Aorta (tissue), 5 donors: ENCODE results near the gene CUL1. TPM values are rescaled to one million over a fixed set of nuclear protein-coding genes. Genes with fewer than 3 reads are reported as not detected.
A peak's percentile ranks its signal among the peaks of the same experiment; 100 is the strongest.

Experiments used
- ATAC-seq: fragments of 200-7000 bp; cut with Tn5 transposase; one replicate; pipeline ENCODE4 v1.9.1; 2022; ENCODE audit warnings: moderate library complexity; ENCODE audit not compliant: low FRiP score
- DNase-seq, 2 donors: peaks; one replicate each; pipeline ENCODE4 v3.0.0-alpha.2; 2020
- H3K27ac ChIP-seq, 2 donors: one replicate each; pipeline ENCODE4 v1.5.1; 2013; ENCODE audit warnings: low read length in 2 of 2, mild to moderate bottlenecking in 2 of 2, moderate library complexity in 2 of 2, control low read depth in 1 of 2, inconsistent platforms in 1 of 2, low read depth in 1 of 2
- H3K27me3 ChIP-seq, 2 donors: one replicate each; pipeline ENCODE4 v1.6.1; 2013; ENCODE audit warnings: control low read depth in 1 of 2, low read length in 1 of 2, mild to moderate bottlenecking in 1 of 2, moderate library complexity in 1 of 2; ENCODE audit not compliant: insufficient read depth in 2 of 2, control insufficient read depth in 1 of 2
- H3K36me3 ChIP-seq, 2 donors: one replicate each; pipeline ENCODE4 v1.6.1; 2013; ENCODE audit warnings: control low read depth in 1 of 2, low read length in 1 of 2, mild to moderate bottlenecking in 1 of 2; ENCODE audit not compliant: insufficient read depth in 2 of 2, control insufficient read depth in 1 of 2
- H3K4me1 ChIP-seq, 2 donors: one replicate each; pipeline ENCODE4 v1.6.1; 2013; ENCODE audit warnings: low read length in 2 of 2, control low read depth in 1 of 2, mild to moderate bottlenecking in 1 of 2, moderate library complexity in 1 of 2; ENCODE audit not compliant: insufficient read depth in 2 of 2, control insufficient read depth in 1 of 2
- H3K4me3 ChIP-seq, 2 donors: one replicate each; pipeline ENCODE4 v1.5.1; 2013; ENCODE audit warnings: low read length in 2 of 2, control low read depth in 1 of 2, mild to moderate bottlenecking in 1 of 2
- H3K9me3 ChIP-seq: one replicate; pipeline ENCODE4 v1.6.1; 2013; ENCODE audit warnings: mild to moderate bottlenecking, low read length; ENCODE audit not compliant: control insufficient read depth
- WGBS, 2 donors: extraction: QIAGEN DNeasy Blood & Tissue Kit; methylation state at CpG; one replicate each; pipeline ENCODE4 v1.1.7; 2013; 5-methylcytosine and 5-hydroxymethylcytosine counted together
- intact Hi-C, 2 donors: fragments of 100-400 bp; cut with DNase I; formaldehyde crosslinking; loops; one replicate each; pipeline versions ENCODE4 v1.14.2 to v1.15.0; 2022
- polyA plus RNA-seq, 2 donors: library from polyadenylated mRNA; stranded (reverse); fragments of 200-250 nt; gene quantifications; one replicate each; pipeline ENCODE4 v1.2.3, GENCODE V29; 2013
- total RNA-seq, 2 donors: library from RNA; stranded (reverse); fragmentation: NEBNext Ultra II Directional; extraction: Animal tissue kit (Norgen Biotek cat#: 25700); gene quantifications; one replicate each; pipeline ENCODE4 v1.2.1, GENCODE V29; 2021
- donor health status: healthy with polysubstance abuse.
- donor health status: Bipolar disorder and iron deficiency.
- donor health status: DM: no; HTN: no; CAD: no.
- donor health status: DM: no; HTN: no; CAD: no.
- donor health status: DM: yes; HTN: yes; CAD: no.

CUL1 gene
- total and polyA plus RNA-seq, 4 donors: 24.5 to 49.7 (median 39.1) TPM

DNA sequence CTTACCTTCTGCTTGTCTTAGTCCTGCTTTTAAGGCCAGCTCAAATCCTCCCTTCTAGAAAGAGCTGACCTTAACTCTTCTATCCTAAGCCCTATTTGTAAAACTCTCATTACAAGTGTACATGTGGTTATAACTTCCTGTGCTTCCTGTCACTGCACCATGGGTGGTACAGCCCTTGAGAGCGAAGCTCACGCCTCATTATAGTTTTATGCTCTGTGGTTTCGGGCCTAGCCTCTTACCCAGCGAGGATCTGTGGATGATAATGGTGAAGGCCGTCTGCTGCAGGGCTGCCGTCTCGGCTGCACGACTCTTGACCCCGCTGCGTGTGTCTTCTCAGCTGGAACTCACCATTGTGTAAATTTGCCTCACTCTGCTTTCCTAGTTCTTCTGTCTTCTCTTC, 74.6 kb downstream of the CUL1 start:
- Histone ChIP-seq H3K27me3 (no peaks in the 10 kb centered on the region), H3K27ac (no peak overlapping the region), H3K4me3 (no peak overlapping the region), H3K4me1 (no peaks in the 10 kb centered on the region), H3K9me3 (no peaks in the 10 kb centered on the region), H3K36me3 (peaks cover 5 to 7% of the 10 kb centered on the region in 2 donors)
- WGBS, 2 donors: 86 to 88% methylated on average over 10 of the region's 10 CpGs
- intact Hi-C loops: no loop called here
- ATAC-seq (no peak), DNase-seq (no peak)

GRCh38 chr7:148774471-148774870, 75.8 kb downstream of the CUL1 start:
- no peaks in the 10 kb centered on the region for H3K4me1 ChIP-seq
- H3K36me3 ChIP-seq: peaks cover 5 to 7% of the 10 kb centered on the region in 2 donors

DNA sequence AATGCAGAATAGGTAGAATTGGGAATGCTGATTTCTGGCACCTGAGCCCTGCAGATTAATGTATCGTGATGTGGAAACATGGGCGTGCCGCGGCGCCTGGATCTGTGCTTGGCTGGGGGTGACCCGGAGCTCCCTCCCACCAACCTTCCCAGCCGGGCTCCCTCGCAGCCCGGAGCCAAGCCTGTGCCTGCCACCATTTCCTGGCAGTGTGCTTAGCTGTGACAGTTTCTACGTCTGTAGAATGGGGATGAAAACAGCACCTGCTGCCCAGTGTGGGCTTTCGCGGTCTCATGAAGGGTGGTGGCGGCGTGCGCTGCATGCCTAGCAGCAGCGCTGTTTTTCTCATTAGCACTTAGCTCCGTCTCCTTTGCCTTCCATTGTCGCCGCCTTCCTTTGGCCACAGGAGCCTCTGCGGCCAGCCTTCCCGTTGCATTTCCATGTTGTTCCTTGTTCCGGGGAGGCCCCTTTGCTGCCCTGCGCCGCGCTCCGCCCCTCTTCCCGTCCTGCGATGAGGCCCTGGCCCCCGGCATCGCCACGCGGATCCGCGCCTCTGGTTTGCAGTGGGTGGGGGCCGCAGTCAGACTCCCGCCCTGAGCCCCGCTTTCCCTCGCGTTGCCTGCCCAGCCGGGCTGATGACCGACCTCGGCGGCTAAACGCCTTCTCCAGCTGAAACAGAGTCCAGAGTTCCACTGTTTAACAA, 84.2 kb downstream of the CUL1 start:
- Histone ChIP-seq H3K9me3 (no peaks in the 10 kb centered on the region), H3K36me3 (peaks cover 3 to 7% of the 10 kb centered on the region in 2 donors), H3K4me3 (no peak overlapping the region), H3K27me3 (no peaks in the 10 kb centered on the region), H3K27ac (no peak overlapping the region), H3K4me1 (peaks cover 0 to 2% of the 10 kb centered on the region in 2 donors)
- WGBS, 2 donors: 65 to 80% methylated on average over 44 of the region's 44 CpGs
- peak; percentile 46 for ATAC-seq
- intact Hi-C loops: no loop called here
- no peak for DNase-seq

More at GRCh38 chr7:148774471-148774870, 75.8 kb downstream of the CUL1 start:
- DNase-seq (no peak), ATAC-seq (no peak)
- intact Hi-C loops: no loop called here
- Histone ChIP-seq H3K27ac (no peak overlapping the region), H3K27me3 (no peaks in the 10 kb centered on the region), H3K9me3 (no peaks in the 10 kb centered on the region), H3K4me3 (no peak overlapping the region)
- 91 to 92% methylated on average over 1 of the region's 1 CpG for WGBS, 2 donors

DNA sequence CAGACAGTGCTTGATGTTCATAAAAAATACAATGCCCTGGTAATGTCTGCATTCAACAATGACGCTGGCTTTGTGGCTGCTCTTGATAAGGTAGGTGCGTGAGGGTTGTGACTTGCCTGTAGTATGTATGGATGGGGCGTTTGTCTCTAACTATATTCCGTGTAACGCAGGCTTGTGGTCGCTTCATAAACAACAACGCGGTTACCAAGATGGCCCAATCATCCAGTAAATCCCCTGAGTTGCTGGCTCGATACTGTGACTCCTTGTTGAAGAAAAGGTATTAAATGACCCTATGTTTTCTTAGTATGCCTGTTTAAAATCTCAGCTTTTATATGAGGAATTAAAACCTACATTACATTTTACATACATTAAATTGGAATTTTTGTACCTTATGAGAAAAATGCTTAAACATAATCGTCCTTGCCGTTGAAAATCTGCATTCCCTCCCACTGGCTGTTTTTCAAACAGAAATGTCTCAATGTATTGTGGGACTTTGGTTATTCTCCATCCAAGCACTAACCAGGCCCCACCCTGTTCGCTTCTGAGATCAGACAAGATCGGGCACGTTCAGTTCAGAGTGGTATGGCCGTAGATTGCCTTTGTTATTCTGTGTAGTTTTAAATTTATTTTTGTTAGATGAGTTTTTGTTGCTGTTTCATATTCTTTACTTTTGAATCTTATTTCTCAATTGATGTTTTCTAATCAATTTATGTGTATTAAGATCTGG, 85.3 kb downstream of the CUL1 start:
- Histone ChIP-seq H3K27me3 (no peaks in the 10 kb centered on the region), H3K27ac (no peak overlapping the region), H3K36me3 (peaks cover 3 to 9% of the 10 kb centered on the region in 2 donors), H3K4me1 (peaks cover 0 to 2% of the 10 kb centered on the region in 2 donors), H3K4me3 (no peak overlapping the region), H3K9me3 (no peaks in the 10 kb centered on the region)
- 89 to 93% methylated on average over 15 of the region's 15 CpGs for WGBS, 2 donors
- DNase-seq (no peak), ATAC-seq (no peak)
- intact Hi-C loops: no loop called here

DNA sequence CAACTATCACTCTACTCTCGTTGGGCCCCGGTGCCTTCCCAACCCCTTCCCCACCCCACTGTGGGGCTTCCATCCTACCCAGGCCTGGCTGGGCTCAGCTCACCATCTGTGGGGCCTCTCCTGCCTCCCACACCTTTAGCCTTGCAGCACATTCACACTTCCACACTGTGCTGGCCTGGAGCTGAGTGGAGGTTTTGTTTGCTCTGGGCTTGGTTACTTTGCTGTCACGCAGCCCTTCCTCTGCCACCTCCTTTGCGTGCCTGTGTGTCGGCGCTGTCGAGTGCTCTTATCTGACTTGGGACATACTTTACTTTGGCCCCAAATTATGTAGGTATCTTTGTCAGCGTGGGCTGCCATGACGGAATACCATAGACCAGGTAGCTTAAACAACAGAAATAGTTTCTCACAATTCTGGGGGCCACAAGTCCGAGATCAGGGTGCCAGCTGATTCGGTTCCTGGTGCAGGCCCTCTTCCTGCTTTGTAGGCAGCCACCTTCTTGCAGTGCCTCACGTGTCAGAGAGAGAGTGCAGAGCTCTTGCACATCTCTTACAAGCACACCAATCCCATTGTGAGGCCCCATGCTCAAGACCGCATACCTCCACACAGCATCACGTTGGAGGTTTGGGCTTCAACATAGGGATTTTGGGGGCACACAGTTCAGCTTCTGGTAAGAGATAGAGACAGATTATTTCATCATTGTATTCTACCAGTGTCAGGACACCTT, 89.0 kb downstream of the CUL1 start:
- Histone ChIP-seq H3K27ac (no peak overlapping the region), H3K4me3 (no peak overlapping the region), H3K36me3 (peaks cover 3 to 16% of the 10 kb centered on the region in 2 donors), H3K9me3 (no peaks in the 10 kb centered on the region), H3K27me3 (no peaks in the 10 kb centered on the region), H3K4me1 (no peaks in the 10 kb centered on the region)
- 86 to 91% methylated on average over 14 of the region's 14 CpGs for WGBS, 2 donors
- DNase-seq: no peak
- ATAC-seq: no peak
- intact Hi-C loops: no loop called here

DNA sequence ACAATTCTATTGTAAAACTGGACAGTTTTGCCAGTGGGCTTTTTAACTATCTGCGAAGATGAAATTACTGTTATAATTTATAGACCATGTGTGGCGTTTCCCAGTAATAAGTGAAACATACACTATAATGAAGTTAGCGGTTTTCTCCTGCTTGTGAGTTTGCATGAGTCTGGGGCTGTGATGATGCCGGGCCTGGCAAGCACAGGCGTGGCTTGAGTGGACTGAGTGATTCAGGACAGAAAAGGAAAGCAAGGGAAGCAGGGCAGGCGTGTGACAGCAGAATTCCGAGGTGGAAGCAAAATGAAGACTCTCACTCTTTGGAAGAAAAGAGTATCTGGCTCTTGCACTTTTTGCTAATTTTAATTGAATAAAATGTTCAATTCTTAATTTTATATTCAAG, 90.5 kb downstream of the CUL1 start:
- H3K36me3 ChIP-seq: peaks cover 3 to 16% of the 10 kb centered on the region in 2 donors
- H3K4me1 ChIP-seq: no peaks in the 10 kb centered on the region
- ATAC-seq (no peak), DNase-seq (no peak)
- WGBS, 2 donors: 88 to 90% methylated on average over 7 of the region's 7 CpGs
- H3K4me3 ChIP-seq: no peak overlapping the region
- H3K27me3 ChIP-seq: no peaks in the 10 kb centered on the region
- no peak overlapping the region for H3K27ac ChIP-seq
- intact Hi-C loops: no loop called here
- no peaks in the 10 kb centered on the region for H3K9me3 ChIP-seq

GRCh38 chr7:148790131-148790726, 91.5 kb downstream of the CUL1 start:
- Histone ChIP-seq H3K4me3 (no peak overlapping the region), H3K27me3 (no peaks in the 10 kb centered on the region), H3K27ac (no peak overlapping the region), H3K36me3 (peaks cover 3 to 16% of the 10 kb centered on the region in 2 donors), H3K9me3 (no peaks in the 10 kb centered on the region), H3K4me1 (no peaks in the 10 kb centered on the region)
- ATAC-seq (no peak), DNase-seq (no peak)
- intact Hi-C loops: loop anchor here in 1 of 2 donors (10.0 kb wide), 1 partner anchor 175 kb away; no protein-coding TSS in a partner anchor
- WGBS, 2 donors: 93 to 94% methylated on average over 8 of the region's 8 CpGs

- H3K36me3 ChIP-seq: peaks cover 0 to 16% of the 10 kb centered on the region in 2 donors
- intact Hi-C loops: loop anchor here in 1 of 2 donors (10.0 kb wide), 1 partner anchor 174 kb away; no protein-coding TSS in a partner anchor
- 92 to 98% methylated on average over 2 of the region's 2 CpGs for WGBS, 2 donors
These were observed 92.1 kb downstream of the CUL1 start for GRCh38 chr7:148790850-148791249.

More at GRCh38 chr7:148790850-148791249, 92.1 kb downstream of the CUL1 start:
- no peaks in the 10 kb centered on the region for H3K9me3 ChIP-seq
- H3K27me3 ChIP-seq: no peaks in the 10 kb centered on the region
- no peaks in the 10 kb centered on the region for H3K4me1 ChIP-seq
- DNase-seq (no peak), ATAC-seq (no peak)
- H3K27ac ChIP-seq: no peak overlapping the region
- H3K4me3 ChIP-seq: no peak overlapping the region
